Choroid plexus epithelial cell (primary cell): ENCODE data around the gene PXT1.

ENCODE experiments used
- DNase-seq: peaks from one replicate; pipeline ENCODE4 v3.0.0-alpha.2; 2010; ENCODE audit warnings: low read depth
- H3K4me3 ChIP-seq: 2 replicates; pipeline ENCODE4 v1.5.1; 2011; ENCODE audit warnings: low read depth, mild to moderate bottlenecking, control low read depth, low read length, moderate library complexity
- CTCF ChIP-seq: conservative IDR thresholded peaks from 2 replicates; pipeline ENCODE4 v1.5.1; 2011; ENCODE audit warnings: low read depth, mild to moderate bottlenecking, control low read depth, inconsistent platforms, low read length, moderate library complexity

The PXT1 gene

GRCh38 chr6:36357872-36358225 is 84.8 kb downstream of the PXT1 start:
- no peak overlapping the region for H3K4me3 ChIP-seq
- DNase-seq = no peak
- TF ChIP-seq CTCF = no peak

GRCh38 chr6:36355819-36356218 is 86.8 kb downstream of the PXT1 start:
- TF ChIP-seq CTCF = no peak

GRCh38 chr6:36353411-36353915 is 89.2 kb downstream of the PXT1 start:
- TF ChIP-seq CTCF = no peak
- no peak overlapping the region for H3K4me3 ChIP-seq
- DNase-seq = no peak

More at GRCh38 chr6:36355819-36356218, 86.8 kb downstream of the PXT1 start:
- H3K4me3 ChIP-seq = no peak overlapping the region
- DNase-seq = peak; percentile 30

- no peak for DNase-seq
- H3K4me3 ChIP-seq = no peak overlapping the region
- no peak for TF ChIP-seq CTCF
Measured at GRCh38 chr6:36352477-36353157, 90.0 kb downstream of the PXT1 start.

GRCh38 chr6:36350681-36351571 is 91.7 kb downstream of the PXT1 start:
- TF ChIP-seq CTCF = no peak
- DNase-seq = peak; percentile 94
- no peak overlapping the region for H3K4me3 ChIP-seq

- no peak for DNase-seq
Measured at GRCh38 chr6:36350082-36350481, 92.6 kb downstream of the PXT1 start.

More at GRCh38 chr6:36350082-36350481, 92.6 kb downstream of the PXT1 start:
- TF ChIP-seq CTCF = no peak
- no peak overlapping the region for H3K4me3 ChIP-seq
